Fibroblast of mammary gland (primary cell): ENCODE results near the gene CENPC.
A peak's percentile ranks its signal among the peaks of the same experiment; 100 is the strongest.
"Not testable (repeated sequence)": the region's sequence is repeated elsewhere in the genome, so short reads cannot be mapped to it uniquely, and the experiment has no call there.

Source experiments
- DNase-seq: peaks from one replicate; pipeline ENCODE4 v3.0.0-alpha.2; 2010; ENCODE audit warnings: low read depth
- H3K4me3 ChIP-seq: 2 replicates; pipeline ENCODE4 v1.5.1; 2011; ENCODE audit warnings: low read depth, mild to moderate bottlenecking, low read length, moderate library complexity; ENCODE audit not compliant: control insufficient read depth
- CTCF ChIP-seq: conservative IDR thresholded peaks from 2 replicates; pipeline ENCODE4 v1.5.1; 2011; ENCODE audit warnings: low read depth, low read length, inconsistent platforms; ENCODE audit not compliant: control insufficient read depth, insufficient read depth

Gene CENPC

DNA sequence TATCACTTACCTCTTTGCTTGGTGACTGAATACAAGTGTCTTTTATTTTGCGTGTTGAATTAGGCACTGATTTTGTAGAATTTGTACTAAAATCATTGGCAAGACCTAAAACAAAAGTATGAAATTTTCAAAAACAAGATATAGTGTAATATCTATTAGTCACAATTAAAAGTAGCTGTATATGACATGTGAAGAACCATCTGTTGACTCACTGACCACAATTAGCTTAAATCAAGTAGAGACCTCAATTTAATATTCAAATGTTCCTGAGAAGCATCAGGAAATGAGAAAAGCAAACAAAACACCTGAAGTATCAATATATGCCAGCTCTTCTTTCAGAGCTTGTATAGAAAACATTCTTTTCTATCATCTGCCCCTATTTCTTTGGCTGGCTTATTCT lies 5.5 kb downstream of the CENPC start:
- H3K4me3 ChIP-seq, result no peak overlapping the region
- no peak for TF ChIP-seq CTCF
- no peak for DNase-seq

GRCh38 chr4:67535280-67535840 lies 9.9 kb downstream of the CENPC start:
- H3K4me3 ChIP-seq, result no peak overlapping the region
- TF ChIP-seq CTCF, result no peak
- no peak for DNase-seq

GRCh38 chr4:67533112-67533511 lies 12.2 kb downstream of the CENPC start:
- DNase-seq, result no peak
- H3K4me3 ChIP-seq, result no peak overlapping the region
- no peak for TF ChIP-seq CTCF

GRCh38 chr4:67532397-67532796 lies 12.9 kb downstream of the CENPC start:
- H3K4me3 ChIP-seq, result not testable (repeated sequence)
- peak; percentile 49 for DNase-seq

DNA sequence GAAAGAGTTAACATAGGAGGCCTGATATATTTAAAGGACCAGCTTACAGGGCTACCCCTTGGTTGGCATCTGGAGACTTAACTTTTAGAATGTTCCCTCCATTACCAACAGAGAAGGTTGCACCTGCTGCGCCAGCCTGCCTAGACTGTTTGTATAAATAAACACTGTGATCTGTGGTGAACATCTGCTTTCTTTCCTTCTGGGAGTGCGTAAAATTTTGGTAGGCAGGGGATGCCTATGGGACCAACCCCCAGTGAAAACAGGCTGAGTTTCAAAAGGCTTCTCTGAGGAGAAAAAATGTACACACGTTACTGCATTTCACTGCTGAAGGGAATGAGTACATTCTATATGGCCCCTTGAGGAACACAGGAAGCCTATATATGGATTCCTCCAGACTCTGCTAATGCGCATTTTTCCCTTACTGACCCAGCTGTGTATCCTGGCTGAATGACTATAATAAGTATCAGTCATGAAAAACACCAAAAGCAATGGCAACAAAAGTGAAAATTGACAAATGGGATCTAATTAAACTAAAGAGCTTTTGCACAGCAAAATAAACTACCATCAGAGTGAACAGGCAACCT lies 13.8 kb downstream of the CENPC start:
- no peak for TF ChIP-seq CTCF
- no peak overlapping the region for H3K4me3 ChIP-seq

GRCh38 chr4:67524140-67524539 lies 21.2 kb downstream of the CENPC start:
- H3K4me3 ChIP-seq, result not testable (repeated sequence)

More for the DNA sequence above, 13.8 kb downstream of the CENPC start:
- no peak for DNase-seq

DNA sequence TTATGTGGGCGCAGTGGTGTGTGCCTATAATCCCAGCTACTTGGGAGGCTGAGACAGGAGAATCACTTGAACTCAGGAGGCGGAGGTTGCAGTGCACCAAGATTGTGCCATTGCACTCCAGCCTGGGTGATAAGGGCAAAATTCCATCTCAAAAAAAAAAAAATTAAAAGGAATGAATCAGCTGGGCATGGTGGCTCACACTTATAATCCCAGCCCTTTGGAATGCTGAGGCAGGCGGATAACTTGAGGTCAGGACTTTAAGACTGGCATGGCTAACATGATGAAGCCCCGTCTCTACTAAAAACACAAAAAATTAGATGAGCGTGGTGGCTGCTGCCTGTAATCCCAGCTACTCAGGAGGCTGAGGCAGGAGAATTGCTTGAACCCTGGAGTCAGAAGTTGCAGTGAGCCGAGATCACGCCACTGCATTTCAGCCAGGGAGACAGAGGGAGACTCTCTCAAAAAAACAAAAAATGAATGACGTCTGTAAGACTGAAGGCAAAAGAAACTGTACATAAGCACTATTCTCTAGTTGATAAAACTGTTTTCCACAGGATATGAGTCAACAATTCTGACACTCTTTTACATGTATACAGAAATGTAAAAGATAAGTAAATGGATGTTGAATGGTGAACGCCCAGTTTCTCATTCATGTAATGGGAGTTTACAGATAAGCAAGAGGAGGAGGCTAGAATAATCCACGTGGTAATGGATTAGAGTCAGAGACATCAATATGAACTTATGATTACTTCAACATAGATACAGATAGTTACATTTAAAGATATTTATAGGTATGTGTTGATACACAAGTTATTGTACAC lies 22.2 kb downstream of the CENPC start:
- H3K4me3 ChIP-seq, result no peak overlapping the region
- TF ChIP-seq CTCF, result no peak
- DNase-seq, result peak; percentile 7

More at GRCh38 chr4:67524140-67524539, 21.2 kb downstream of the CENPC start:
- not testable (repeated sequence) for DNase-seq
